GM12878 (cell line): ENCODE data around the gene PARN. TPM values are rescaled to one million over a fixed set of nuclear protein-coding genes. Genes with fewer than 3 reads are reported as not detected.

Experiments used
- ATAC-seq: fragments of 200-7000 bp; cut with Tn5 transposase; 3 replicates; pipeline ENCODE4 v1.9.1; 2020; ENCODE audit warnings: mild to moderate bottlenecking, moderate library complexity
- BruUV-seq: library from RNA; stranded (reverse); fragments of 400-500 nt; replicated peaks from 2 replicates; lab custom pipeline; 2021; lab: Mats Ljungman, UMichigan
- CTCF ChIA-PET: fragments of 300-600 bp; sonication (Branson Sonifier 250); formaldehyde crosslinking; extraction: SDS; loops from one replicate; lab custom pipeline; 2021; ENCODE audit warnings: inconsistent platforms; lab: Yijun Ruan, JAX
- POLR2A ChIA-PET: fragments of 350-600 bp; formaldehyde crosslinking; extraction: SDS; loops from one replicate; lab custom pipeline; 2021; ENCODE audit warnings: inconsistent platforms; lab: Charles Lee
- RAD21 ChIA-PET: fragments of 300-600 bp; sonication (Branson Sonifier 250); formaldehyde crosslinking; loops from one replicate; lab custom pipeline; 2023; ENCODE audit warnings: antibody characterized with exemption; ENCODE audit not compliant: unreplicated experiment; lab: Charles Lee
- SMC1A ChIA-PET: fragments of 300-600 bp; sonication (Branson Sonifier 250); formaldehyde crosslinking; loops from one replicate; lab custom pipeline; 2023; ENCODE audit not compliant: unreplicated experiment, uncharacterized antibody; lab: Charles Lee
- DNase-seq: peaks from one replicate; pipeline ENCODE4 v3.0.0-alpha.2; 2011; ENCODE audit warnings: low read depth, low spot score
- FAIRE-seq: peaks from 3 replicates; lab custom pipeline; 2011; peaks lifted over from hg19 to GRCh38; lab: Jason Lieb, UNC
- H2AFZ ChIP-seq: 2 replicates; pipeline ENCODE4 v1.6.0; 2011; ENCODE audit warnings: low read depth, low read length, control low read depth; ENCODE audit not compliant: control insufficient read depth
- H3K27ac ChIP-seq: 2 replicates; pipeline ENCODE4 v1.5.1; 2011; ENCODE audit warnings: control low read depth; ENCODE audit not compliant: control insufficient read depth, insufficient read depth
- H3K27me3 ChIP-seq, 2 experiments: replicated peaks in 1 of 2; 2 replicates each; pipeline versions ENCODE4 v1.6.0 to v1.6.1; 2011; ENCODE audit warnings: low read length in 1 of 2; ENCODE audit not compliant: control insufficient read depth in 2 of 2, insufficient read depth in 2 of 2
- H3K36me3 ChIP-seq, 2 experiments: 2 replicates each; pipeline ENCODE4 v1.5.1; 2011; ENCODE audit warnings: low read length in 1 of 2; ENCODE audit not compliant: control insufficient read depth in 2 of 2, insufficient read depth in 2 of 2
- H3K4me1 ChIP-seq: 2 replicates; pipeline ENCODE4 v1.6.1; 2011; ENCODE audit warnings: mild to moderate bottlenecking, low read length, moderate library complexity, mixed read lengths; ENCODE audit not compliant: control insufficient read depth, insufficient read depth
- H3K4me2 ChIP-seq: 2 replicates; pipeline ENCODE4 v1.6.0; 2011; ENCODE audit warnings: control low read depth; ENCODE audit not compliant: control insufficient read depth, insufficient read depth
- H3K4me3 ChIP-seq: fragments of 200-600 bp; sonication (generic); 2 replicates; pipeline ENCODE4 v1.5.1; 2016
- H3K79me2 ChIP-seq: 2 replicates; pipeline ENCODE4 v1.6.0; 2011; ENCODE audit warnings: low read length; ENCODE audit not compliant: control insufficient read depth, insufficient read depth
- H3K9ac ChIP-seq: 2 replicates; pipeline ENCODE4 v1.8.0; 2011; ENCODE audit warnings: low read length, control low read depth, mixed read lengths; ENCODE audit not compliant: control insufficient read depth, insufficient read depth
- H3K9me3 ChIP-seq: replicated peaks from 3 replicates; pipeline ENCODE4 v1.5.1; 2011; ENCODE audit warnings: mild to moderate bottlenecking, low read length; ENCODE audit not compliant: control insufficient read depth, insufficient read depth
- H4K20me1 ChIP-seq: 2 replicates; pipeline ENCODE4 v1.6.0; 2011; ENCODE audit not compliant: control insufficient read depth, insufficient read depth
- ATF3 ChIP-seq: IDR thresholded peaks from 2 replicates; pipeline ENCODE4 v1.6.1; 2011; ENCODE audit warnings: low read depth, mild to moderate bottlenecking, low read length, moderate library complexity, borderline replicate concordance; ENCODE audit errors: extremely low read depth
- EP300 ChIP-seq, 2 experiments: fragments of 150-350 bp in 1 of 2; IDR thresholded peaks; 2 replicates each; pipeline ENCODE4 v1.6.1; 2011 to 2012; ENCODE audit warnings: low read depth in 2 of 2, low read length in 2 of 2, borderline replicate concordance in 1 of 2, improper control_type of control experiment in 1 of 2, inconsistent platforms in 1 of 2; ENCODE audit not compliant: control insufficient read depth in 1 of 2
- FOS ChIP-seq: IDR thresholded peaks from 3 replicates; pipeline ENCODE4 v1.6.1; 2011; ENCODE audit warnings: borderline replicate concordance; ENCODE audit not compliant: insufficient read length; ENCODE audit errors: extremely low read depth
- FOXK2 ChIP-seq: fragments of 450-650 bp; IDR thresholded peaks from 2 replicates; pipeline ENCODE4 v1.6.1; 2017; ENCODE audit warnings: mild to moderate bottlenecking, moderate library complexity
- GATAD2B ChIP-seq: fragments of 450-650 bp; conservative IDR thresholded peaks from 2 replicates; pipeline ENCODE4 v1.6.1; 2017; ENCODE audit warnings: low read depth, mild to moderate bottlenecking, moderate library complexity
- HDAC2 ChIP-seq: fragments of 200-600 bp; sonication (generic); IDR thresholded peaks from 2 replicates; pipeline ENCODE4 v1.6.1; 2017
- HSF1 ChIP-seq: fragments of 150-350 bp; IDR thresholded peaks from 2 replicates; pipeline ENCODE4 v1.6.1; 2014; ENCODE audit warnings: mild to moderate bottlenecking, low read depth, low read length
- IRF4 ChIP-seq: IDR thresholded peaks from 2 replicates; pipeline ENCODE4 v1.6.1; 2011; ENCODE audit warnings: low read depth, low read length
- KLF5 ChIP-seq: fragments of 450-650 bp; IDR thresholded peaks from 2 replicates; pipeline ENCODE4 v1.6.1; 2014; ENCODE audit warnings: mild to moderate bottlenecking; ENCODE audit not compliant: partially characterized antibody
- MEF2B ChIP-seq: fragments of 450-650 bp; IDR thresholded peaks from 2 replicates; pipeline ENCODE4 v1.6.1; 2018; ENCODE audit warnings: mild to moderate bottlenecking, moderate library complexity; ENCODE audit not compliant: partially characterized antibody, poor library complexity, severe bottlenecking
- MLLT1 ChIP-seq: fragments of 450-650 bp; IDR thresholded peaks from 2 replicates; pipeline ENCODE4 v1.6.1; 2016; ENCODE audit warnings: mild to moderate bottlenecking
- NBN ChIP-seq: fragments of 450-650 bp; IDR thresholded peaks from 2 replicates; pipeline ENCODE4 v1.6.1; 2016
- RELA ChIP-seq: fragments of 450-650 bp; IDR thresholded peaks from 2 replicates; pipeline ENCODE4 v1.8.0; 2014; ENCODE audit warnings: borderline replicate concordance; ENCODE audit not compliant: partially characterized antibody
- SUZ12 ChIP-seq: fragments of 200-600 bp; sonication (generic); IDR thresholded peaks from one replicate; pipeline ENCODE4 v1.6.1; 2018; ENCODE audit warnings: antibody characterized with exemption, mild to moderate bottlenecking; ENCODE audit not compliant: unreplicated experiment
- TCF12 ChIP-seq: IDR thresholded peaks from 2 replicates; pipeline ENCODE4 v1.6.1; 2011; ENCODE audit warnings: low read depth, mild to moderate bottlenecking, low read length
- USF2 ChIP-seq: IDR thresholded peaks from 2 replicates; pipeline ENCODE4 v1.6.1; 2011; ENCODE audit warnings: low read depth, low read length, improper control_type of control experiment, borderline replicate concordance
- ZNF274 ChIP-seq: IDR thresholded peaks from one replicate; pipeline ENCODE4 v1.8.0; 2011; ENCODE audit not compliant: insufficient read length, insufficient read depth
- WGBS: methylation state at CpG from one replicate; pipeline ENCODE4 v1.1.6; 2016; ENCODE audit warnings: low lambda C conversion rate; ENCODE audit not compliant: insufficient replicate concordance, insufficient coverage; ENCODE audit errors: missing lambda C conversion rate; 5-methylcytosine and 5-hydroxymethylcytosine counted together
- in situ Hi-C: fragments of 300-500 bp; cut with MboI; formaldehyde crosslinking; loops from 9 replicates; pipeline ENCODE4 v1.14.3; 2018; ENCODE audit warnings: mixed read lengths
- intact Hi-C: fragments of 100-400 bp; cut with micrococcal nuclease; formaldehyde crosslinking; loops from one replicate; pipeline ENCODE4 v1.14.2; 2022; ENCODE audit not compliant: unreplicated experiment
- polyA plus RNA-seq, 11 experiments: library from polyadenylated mRNA; depleted of rRNA in 4 of 11; unstranded in 6 of 11; stranded (reverse) in 5 of 11; fragments of >200 nt; fragmentation: Nextera tagmentation in 4 of 11; fragmentation: Illumina TruSeq in 1 of 11; extraction: Ambion mirVana in 4 of 11; extraction: Trizol in 1 of 11; gene quantifications; 1 replicate in 1 of 11; 2 replicates in 10 of 11; pipeline versions ENCODE4 v1.2.1 to v1.2.3, GENCODE V29; 2011 to 2016; ENCODE audit warnings: inconsistent platforms in 2 of 11, missing spikeins in 2 of 11, low read depth in 1 of 11
- total RNA-seq, 4 experiments: library from RNA; depleted of rRNA in 3 of 4; stranded (reverse); fragments of >200 nt in 3 of 4; fragmentation: Illumina TruSeq in 1 of 4; extraction: Trizol in 1 of 4; gene quantifications; 2 replicates each; pipeline versions ENCODE4 v1.2.1 to v1.2.3, GENCODE V29; 2013 to 2021

Gene PARN
- total and polyA plus RNA-seq, 10 of the 15 experiments (the other 5 are each of a cell fraction or from before 2014, with no cell fraction given) = 15.6 to 77.3 (median 47.7) TPM

GRCh38 chr16:14423344-14423743, 206.7 kb downstream of the PARN start:
- H3K27ac ChIP-seq = no peak overlapping the region
- in situ Hi-C loops = no loop called here
- CTCF ChIA-PET = no interaction called here
- no peak for TF ChIP-seq FOXK2
- TF ChIP-seq TCF12 = no peak
- TF ChIP-seq GATAD2B = no peak
- no peak for TF ChIP-seq NBN
- no peak for TF ChIP-seq RELA
- TF ChIP-seq USF2 = no peak
- no peak for TF ChIP-seq KLF5
- no peak for TF ChIP-seq SUZ12
- TF ChIP-seq ZNF274 = no peak
- TF ChIP-seq IRF4 = no peak
- no peak for TF ChIP-seq HDAC2
- TF ChIP-seq MLLT1 = no peak
- TF ChIP-seq MEF2B = no peak
- TF ChIP-seq EP300 (IDR thresholded peaks at IDR 0.05; ENCODE audit: borderline replicate concordance in 1 of 2, control insufficient read depth in 1 of 2, low read depth in 2 of 2, low read length in 2 of 2) = no peak
- no peak for TF ChIP-seq HSF1
- TF ChIP-seq FOS = no peak
- no peak for TF ChIP-seq ATF3
- TF ChIP-seq, all 136 proteins: peak for 0
- no peak for DNase-seq
- H2AFZ ChIP-seq = no peak overlapping the region
- WGBS = 81% methylated on average over 4 of the region's 4 CpGs
- ChIA-PET POLR2A (no interaction called here), RAD21 (no interaction called here), SMC1A (no interaction called here)
- no TSS peak for BruUV-seq
- no peak overlapping the region for H3K4me3 ChIP-seq
- no peak for ATAC-seq
- no peaks in the 10 kb centered on the region for H3K4me1 ChIP-seq
- no peak for FAIRE-seq
- intact Hi-C loops = no loop called here
- H4K20me1 ChIP-seq = no peaks in the 10 kb centered on the region
- H3K9ac ChIP-seq = no peak overlapping the region
- no peaks in the 10 kb centered on the region for H3K79me2 ChIP-seq
- H3K9me3 ChIP-seq = no peaks in the 10 kb centered on the region
- no peak overlapping the region for H3K4me2 ChIP-seq
- H3K36me3 ChIP-seq = no peaks in the 10 kb centered on the region
- H3K27me3 ChIP-seq = no peaks in the 10 kb centered on the region
